Measurements from ENCODE around the gene CHST1.

CHST1 gene

GRCh38 chr11:45599161-45599943, 66.1 kb downstream of the CHST1 start:
- DNase-seq = no peak

Data from DMS79 (cell line).